Measurements from ENCODE around the gene GPR83. TPM values are rescaled to one million over a fixed set of nuclear protein-coding genes. Genes with fewer than 3 reads are reported as not detected.

GPR83 gene
- total RNA-seq, 1 donor from 2014 or later: not detected

DNA sequence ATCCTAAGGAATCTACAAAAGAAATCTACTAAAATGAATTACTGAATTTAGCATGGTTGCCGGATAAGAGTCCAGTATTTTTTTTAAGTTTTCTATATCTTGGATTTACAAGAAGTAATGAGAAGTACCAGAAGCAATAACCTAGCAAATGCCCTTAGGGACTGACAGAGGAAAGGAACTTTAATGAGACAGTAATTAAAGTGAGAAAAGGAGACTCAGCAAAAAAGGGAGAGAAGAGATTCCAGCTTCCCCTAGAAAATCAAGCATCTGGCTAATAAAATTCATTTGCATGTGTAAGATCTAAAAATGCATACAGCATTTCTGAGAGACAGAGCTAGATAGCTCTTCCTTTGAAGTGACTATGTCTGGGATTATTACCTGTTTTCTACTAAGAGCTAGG lies 57.7 kb downstream of the GPR83 start:
- Mint-ChIP-seq H3K36me3 (ENCODE audit: low read depth) (no peaks in the 10 kb centered on the region), H3K4me1 (ENCODE audit: low read depth) (no peaks in the 10 kb centered on the region), H3K27ac (no peak overlapping the region), H3K27me3 (ENCODE audit: insufficient read depth) (peaks cover 2% of the 10 kb centered on the region), H3K9me3 (peaks cover 5% of the 10 kb centered on the region), H3K4me3 (no peak overlapping the region)
- intact Hi-C loops (cut with micrococcal nuclease): no loop called here
- DNase-seq (ENCODE audit: low spot score): no peak

DNA sequence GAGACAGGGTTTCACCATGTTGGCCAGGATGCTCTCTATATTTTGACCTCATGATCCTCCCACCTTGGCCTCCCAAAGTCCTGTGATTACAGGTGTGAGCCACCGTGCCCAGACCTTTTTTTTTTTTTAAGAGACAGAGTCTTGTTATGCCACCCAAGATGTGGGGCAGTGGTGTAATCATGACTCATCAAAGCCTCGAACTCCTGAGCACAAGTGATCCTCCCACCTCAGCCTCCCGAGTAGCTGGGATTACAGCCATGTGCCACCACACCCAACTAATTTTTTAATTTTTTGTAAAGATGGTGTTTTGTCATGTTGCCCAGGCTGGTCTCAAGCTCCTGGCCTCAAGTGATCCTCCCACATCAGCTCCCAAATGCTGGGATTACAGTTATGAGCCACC lies 59.0 kb downstream of the GPR83 start:
- no peak overlapping the region for H3K4me3 Mint-ChIP-seq
- peaks cover 5% of the 10 kb centered on the region for H3K9me3 Mint-ChIP-seq
- H3K27me3 Mint-ChIP-seq (ENCODE audit: insufficient read depth): peaks cover 2% of the 10 kb centered on the region
- no peak overlapping the region for H3K27ac Mint-ChIP-seq
- DNase-seq (ENCODE audit: low spot score): no peak
- H3K36me3 Mint-ChIP-seq (ENCODE audit: low read depth): no peaks in the 10 kb centered on the region
- intact Hi-C loops (cut with micrococcal nuclease): no loop called here
- H3K4me1 Mint-ChIP-seq (ENCODE audit: low read depth): no peaks in the 10 kb centered on the region

- no peak overlapping the region for H3K27ac Mint-ChIP-seq
- no peaks in the 10 kb centered on the region for H3K4me1 Mint-ChIP-seq (ENCODE audit: low read depth)
- H3K4me3 Mint-ChIP-seq: no peak overlapping the region
- peaks cover 5% of the 10 kb centered on the region for H3K9me3 Mint-ChIP-seq
- H3K27me3 Mint-ChIP-seq (ENCODE audit: insufficient read depth): peaks cover 4% of the 10 kb centered on the region
- DNase-seq (ENCODE audit: low spot score): no peak
- intact Hi-C loops (cut with micrococcal nuclease): no loop called here
- H3K36me3 Mint-ChIP-seq (ENCODE audit: low read depth): no peaks in the 10 kb centered on the region
Measured at GRCh38 chr11:94338651-94339050, 62.6 kb downstream of the GPR83 start.

- peaks cover 5% of the 10 kb centered on the region for H3K9me3 Mint-ChIP-seq
- intact Hi-C loops (cut with micrococcal nuclease): no loop called here
Measured at GRCh38 chr11:94336033-94336432, 65.2 kb downstream of the GPR83 start.

GRCh38 chr11:94332814-94333213 lies 68.4 kb downstream of the GPR83 start:
- intact Hi-C loops (cut with micrococcal nuclease): no loop called here
- H3K27ac Mint-ChIP-seq: no peak overlapping the region
- H3K36me3 Mint-ChIP-seq (ENCODE audit: low read depth): no peaks in the 10 kb centered on the region
- no peaks in the 10 kb centered on the region for H3K9me3 Mint-ChIP-seq
- DNase-seq (ENCODE audit: low spot score): no peak
- H3K27me3 Mint-ChIP-seq (ENCODE audit: insufficient read depth): peaks cover 4% of the 10 kb centered on the region
- H3K4me1 Mint-ChIP-seq (ENCODE audit: low read depth): no peaks in the 10 kb centered on the region
- H3K4me3 Mint-ChIP-seq: no peak overlapping the region

More at GRCh38 chr11:94336033-94336432, 65.2 kb downstream of the GPR83 start:
- Mint-ChIP-seq H3K4me3 (no peak overlapping the region), H3K36me3 (ENCODE audit: low read depth) (no peaks in the 10 kb centered on the region), H3K4me1 (ENCODE audit: low read depth) (no peaks in the 10 kb centered on the region), H3K27ac (no peak overlapping the region), H3K27me3 (ENCODE audit: insufficient read depth) (peaks cover 4% of the 10 kb centered on the region)
- no peak for DNase-seq (ENCODE audit: low spot score)

DNA sequence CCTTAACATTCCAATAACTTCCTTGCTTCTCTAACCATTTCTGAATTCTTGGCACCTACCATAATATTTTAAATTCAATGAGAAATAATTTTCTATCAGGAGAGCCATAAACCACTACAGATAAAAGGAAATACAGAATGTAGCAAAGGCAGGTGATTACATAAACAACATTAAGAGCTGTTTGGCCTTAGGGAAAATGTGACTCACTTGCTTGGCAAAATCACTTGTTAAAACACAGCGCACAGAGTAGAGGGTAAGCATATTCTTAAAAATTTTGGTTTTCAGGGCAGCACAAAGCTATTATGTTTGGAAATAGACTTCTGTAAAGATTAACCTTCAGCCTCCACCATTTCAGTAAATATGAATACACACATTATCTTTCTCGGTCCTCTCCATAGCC lies 70.4 kb downstream of the GPR83 start:
- Mint-ChIP-seq H3K27me3 (ENCODE audit: insufficient read depth) (no peaks in the 10 kb centered on the region), H3K27ac (no peak overlapping the region), H3K36me3 (ENCODE audit: low read depth) (no peaks in the 10 kb centered on the region), H3K9me3 (no peaks in the 10 kb centered on the region), H3K4me1 (ENCODE audit: low read depth) (no peaks in the 10 kb centered on the region), H3K4me3 (no peak overlapping the region)
- DNase-seq (ENCODE audit: low spot score): no peak
- intact Hi-C loops (cut with micrococcal nuclease): no loop called here

DNA sequence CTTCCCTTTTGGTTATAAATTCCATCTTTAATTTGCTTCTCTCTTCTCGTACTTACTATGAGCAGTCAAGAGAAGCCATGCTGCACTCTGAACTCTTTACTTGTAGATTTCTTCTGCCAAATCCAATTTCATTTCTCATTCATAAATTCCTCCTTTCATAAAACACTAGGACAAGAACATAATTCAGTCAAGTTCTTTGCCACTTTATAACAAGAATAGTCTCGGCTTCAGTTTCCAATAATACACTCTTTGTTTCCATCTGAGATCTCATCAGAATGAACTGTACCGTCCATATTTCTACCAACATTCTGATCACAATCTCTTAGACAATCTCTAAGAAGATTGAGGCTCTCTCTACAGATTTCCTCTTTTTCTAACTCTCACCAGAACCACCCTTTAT lies 71.7 kb downstream of the GPR83 start:
- no peaks in the 10 kb centered on the region for H3K27me3 Mint-ChIP-seq (ENCODE audit: insufficient read depth)
- H3K4me1 Mint-ChIP-seq (ENCODE audit: low read depth): no peaks in the 10 kb centered on the region
- no peaks in the 10 kb centered on the region for H3K9me3 Mint-ChIP-seq
- no peak for DNase-seq (ENCODE audit: low spot score)
- H3K36me3 Mint-ChIP-seq (ENCODE audit: low read depth): no peaks in the 10 kb centered on the region
- no peak overlapping the region for H3K27ac Mint-ChIP-seq
- intact Hi-C loops (cut with micrococcal nuclease): loop anchor here (10.0 kb wide), 1 partner anchor 275 kb away; no protein-coding TSS in a partner anchor
- H3K4me3 Mint-ChIP-seq: no peak overlapping the region

GRCh38 chr11:94328587-94329080 lies 72.6 kb downstream of the GPR83 start:
- Mint-ChIP-seq H3K9me3 (no peaks in the 10 kb centered on the region), H3K4me3 (no peak overlapping the region), H3K4me1 (ENCODE audit: low read depth) (no peaks in the 10 kb centered on the region), H3K36me3 (ENCODE audit: low read depth) (no peaks in the 10 kb centered on the region), H3K27me3 (ENCODE audit: insufficient read depth) (peaks cover 4% of the 10 kb centered on the region), H3K27ac (no peak overlapping the region)
- intact Hi-C loops (cut with micrococcal nuclease): loop anchor here (10.0 kb wide), 1 partner anchor 276 kb away; no protein-coding TSS in a partner anchor
- DNase-seq (ENCODE audit: low spot score): no peak

Other genes starting within 250 kb of the GPR83 start
- not detected in 2 replicates for gene IZUMO1R, start 96.8 kb downstream of the GPR83 start, total RNA-seq
- gene MRE11, start 92.4 kb upstream of the GPR83 start, total RNA-seq: 43.8 and 45.9 TPM in 2 replicates
- gene ANKRD49, start 92.6 kb upstream of the GPR83 start, total RNA-seq: 20.0 and 21.2 TPM in 2 replicates
- not detected in 2 replicates for gene C11orf97, start 111.0 kb upstream of the GPR83 start, total RNA-seq
- gene FUT4, start 142.5 kb upstream of the GPR83 start, total RNA-seq: 8.0 and 8.6 TPM in 2 replicates
- gene PIWIL4, start 165.9 kb upstream of the GPR83 start, total RNA-seq: 0.41 and 0.81 TPM in 2 replicates